Activated B cell treated with CpG ODN at 0.5 μM for 24 hours (primary cell): ENCODE results near the gene HGFAC. TPM values are rescaled to one million over a fixed set of nuclear protein-coding genes. Genes with fewer than 3 reads are reported as not detected.

ENCODE experiments used
- ATAC-seq: fragments of 200-7000 bp; cut with Tn5 transposase; one replicate; pipeline ENCODE4 v1.10.0; 2021; ENCODE audit warnings: low read depth, mild to moderate bottlenecking, moderate library complexity
- CTCF ChIA-PET: fragments of 350-600 bp; sonication (Branson Sonifier 250); formaldehyde crosslinking; loops from one replicate; lab custom pipeline; 2021; ENCODE audit warnings: antibody characterized with exemption; lab: Charles Lee
- POLR2A ChIA-PET: fragments of 350-600 bp; sonication (Branson Sonifier 250); formaldehyde crosslinking; loops from one replicate; lab custom pipeline; 2021; ENCODE audit warnings: antibody characterized with exemption; lab: Charles Lee
- DNase-seq: peaks from one replicate; pipeline ENCODE4 v3.0.0; 2022
- H3K27ac Mint-ChIP-seq: one replicate; pipeline ENCODE4 v1.8.0; 2020; ENCODE audit warnings: mixed read lengths
- H3K27me3 Mint-ChIP-seq: one replicate; pipeline ENCODE4 v1.8.0; 2021; ENCODE audit warnings: mixed read lengths
- H3K36me3 Mint-ChIP-seq: one replicate; pipeline ENCODE4 v1.8.0; 2021; ENCODE audit warnings: low read depth, mixed read lengths
- H3K4me1 Mint-ChIP-seq: one replicate; pipeline ENCODE4 v1.8.0; 2021; ENCODE audit warnings: mixed read lengths
- H3K4me3 Mint-ChIP-seq: one replicate; pipeline ENCODE4 v1.8.0; 2020; ENCODE audit warnings: mild to moderate bottlenecking, mixed read lengths
- H3K9me3 Mint-ChIP-seq: one replicate; pipeline ENCODE4 v1.8.0; 2020; ENCODE audit warnings: mixed read lengths
- intact Hi-C: fragments of 100-400 bp; cut with micrococcal nuclease; formaldehyde crosslinking; loops from one replicate; pipeline ENCODE4 v1.15.1; 2024
- total RNA-seq: library from RNA; stranded (reverse); gene quantifications from 2 replicates; pipeline ENCODE4 v1.2.3, GENCODE V29; 2022
- TF ChIP-seq, protein P1 (sequence below): fragments of 200-600 bp; IDR thresholded peaks from one replicate; pipeline ENCODE4 v1.8.0; 2022; ENCODE audit warnings: antibody characterized with exemption, mild to moderate bottlenecking

The HGFAC gene
- total RNA-seq, 1 donor from 2014 or later = not detected

DNA sequence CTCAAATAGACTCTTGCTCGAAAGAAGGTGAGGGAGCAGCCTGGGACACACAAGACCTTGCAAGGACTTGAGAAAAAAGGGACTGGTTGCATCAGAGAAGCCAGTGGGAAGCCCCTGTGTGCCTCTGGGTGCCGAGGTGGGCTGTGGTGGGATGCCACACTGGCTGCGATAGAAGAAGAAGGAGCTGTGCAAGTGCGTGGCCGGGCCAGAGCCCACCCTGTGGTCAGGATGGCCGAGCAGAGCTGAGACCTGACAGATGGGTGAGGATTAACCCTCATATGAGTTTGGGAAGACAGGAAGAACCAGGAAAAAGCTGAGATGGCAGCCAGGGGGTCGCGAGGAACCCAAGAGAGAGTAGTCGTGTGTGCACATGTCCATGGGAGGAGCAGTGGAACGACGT, 44.6 kb upstream of the HGFAC start:
- H3K36me3 Mint-ChIP-seq = no peaks in the 10 kb centered on the region
- intact Hi-C loops = no loop called here
- peaks cover 13% of the 10 kb centered on the region for H3K4me1 Mint-ChIP-seq
- H3K27ac Mint-ChIP-seq = no peak overlapping the region
- H3K9me3 Mint-ChIP-seq = no peaks in the 10 kb centered on the region
- H3K4me3 Mint-ChIP-seq = no peak overlapping the region
- no peak for ATAC-seq
- ChIA-PET CTCF (interaction anchor here (1.6 kb wide), 1 partner anchor 51 kb away, joined by 4 read pairs; no protein-coding TSS in a partner anchor), POLR2A (no interaction called here)
- no peak for DNase-seq
- TF ChIP-seq, protein P1, sequence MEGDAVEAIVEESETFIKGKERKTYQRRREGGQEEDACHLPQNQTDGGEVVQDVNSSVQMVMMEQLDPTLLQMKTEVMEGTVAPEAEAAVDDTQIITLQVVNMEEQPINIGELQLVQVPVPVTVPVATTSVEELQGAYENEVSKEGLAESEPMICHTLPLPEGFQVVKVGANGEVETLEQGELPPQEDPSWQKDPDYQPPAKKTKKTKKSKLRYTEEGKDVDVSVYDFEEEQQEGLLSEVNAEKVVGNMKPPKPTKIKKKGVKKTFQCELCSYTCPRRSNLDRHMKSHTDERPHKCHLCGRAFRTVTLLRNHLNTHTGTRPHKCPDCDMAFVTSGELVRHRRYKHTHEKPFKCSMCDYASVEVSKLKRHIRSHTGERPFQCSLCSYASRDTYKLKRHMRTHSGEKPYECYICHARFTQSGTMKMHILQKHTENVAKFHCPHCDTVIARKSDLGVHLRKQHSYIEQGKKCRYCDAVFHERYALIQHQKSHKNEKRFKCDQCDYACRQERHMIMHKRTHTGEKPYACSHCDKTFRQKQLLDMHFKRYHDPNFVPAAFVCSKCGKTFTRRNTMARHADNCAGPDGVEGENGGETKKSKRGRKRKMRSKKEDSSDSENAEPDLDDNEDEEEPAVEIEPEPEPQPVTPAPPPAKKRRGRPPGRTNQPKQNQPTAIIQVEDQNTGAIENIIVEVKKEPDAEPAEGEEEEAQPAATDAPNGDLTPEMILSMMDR = no peak
- no peaks in the 10 kb centered on the region for H3K27me3 Mint-ChIP-seq

DNA sequence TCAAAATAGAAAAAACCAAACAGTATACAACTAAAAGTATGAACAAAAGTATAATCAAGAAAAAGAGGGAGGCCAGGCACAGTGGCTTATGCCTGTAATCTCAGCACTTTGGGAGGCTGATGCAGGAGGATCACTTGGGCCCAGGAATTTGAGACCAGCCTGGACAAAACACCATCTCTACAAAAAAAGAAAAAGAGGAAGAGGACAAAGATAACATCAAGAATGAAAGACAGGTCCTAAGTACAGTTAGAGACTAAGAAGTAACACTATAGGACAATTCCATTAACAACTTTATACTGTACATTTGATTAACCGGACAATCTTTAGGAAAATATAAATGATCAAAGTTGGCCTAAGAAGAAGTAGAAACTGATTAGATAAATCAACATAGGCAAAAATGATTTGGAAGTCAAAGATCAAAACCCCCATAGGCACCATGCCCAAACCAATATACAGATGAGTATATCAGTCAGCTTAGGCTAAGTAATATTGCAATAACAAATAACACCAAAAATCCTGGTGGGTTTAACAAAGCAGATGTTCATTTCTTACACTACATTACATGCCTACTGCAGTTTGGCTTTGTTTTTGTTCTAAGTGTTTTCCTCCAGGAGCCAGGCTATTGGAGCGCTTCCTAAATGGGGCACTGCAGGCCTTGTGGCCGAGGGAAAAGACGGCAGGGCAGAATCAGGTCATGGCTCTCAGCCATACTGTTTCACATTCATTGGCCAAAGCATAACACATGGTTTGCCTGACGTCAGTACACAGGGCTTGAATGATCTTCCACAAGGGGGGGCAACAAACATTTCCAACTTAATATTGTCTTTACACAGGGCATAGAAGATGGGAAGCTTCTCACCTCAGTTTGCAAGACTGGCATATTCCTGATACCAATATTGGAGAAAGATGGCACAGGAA, 42.2 kb upstream of the HGFAC start:
- TF ChIP-seq, protein P1 = no peak
- ATAC-seq (no peak), DNase-seq (no peak)
- ChIA-PET POLR2A (no interaction called here), CTCF (no interaction called here)
- Mint-ChIP-seq H3K4me1 (peaks cover 13% of the 10 kb centered on the region), H3K9me3 (peaks cover 4% of the 10 kb centered on the region), H3K27me3 (no peaks in the 10 kb centered on the region), H3K27ac (no peak overlapping the region), H3K4me3 (no peak overlapping the region), H3K36me3 (no peaks in the 10 kb centered on the region)
- intact Hi-C loops = loop anchor here (1.0 kb wide), 1 partner anchor 10 kb away; no protein-coding TSS in a partner anchor

DNA sequence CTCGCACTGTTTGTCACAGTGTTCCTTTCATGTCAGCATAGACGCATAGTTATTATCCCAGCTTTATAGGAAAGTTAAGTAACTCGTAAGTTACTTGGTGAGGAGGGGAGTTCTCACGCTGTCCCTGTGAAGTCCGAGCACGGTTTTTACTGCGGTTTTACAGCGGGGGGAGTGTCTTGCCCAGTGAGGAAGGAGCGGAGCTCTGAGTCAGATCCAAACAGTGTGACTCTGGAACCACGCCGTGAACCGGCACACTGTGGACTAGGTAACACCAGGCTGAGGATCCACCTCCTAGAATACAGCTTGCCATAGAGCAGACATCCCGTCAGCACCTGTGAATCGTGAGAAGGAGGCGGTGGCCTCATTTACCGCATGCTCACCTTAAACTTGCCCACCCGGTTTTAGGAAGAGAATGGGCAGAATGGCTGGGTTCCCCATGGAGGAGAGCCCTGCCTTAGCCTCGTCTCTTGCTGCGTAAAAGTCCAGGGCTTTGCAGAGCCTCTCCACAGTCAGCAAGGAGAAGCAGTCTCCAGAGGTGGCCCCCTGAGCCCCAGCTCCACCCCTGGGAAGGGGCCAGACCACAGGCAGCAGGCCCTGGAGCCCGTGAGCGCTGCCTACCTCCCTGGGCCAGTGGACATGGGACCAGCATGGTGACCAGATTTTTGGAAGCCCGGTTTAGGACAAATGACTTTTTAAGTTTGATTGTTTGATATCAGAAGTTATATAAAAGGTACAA, 40.2 kb upstream of the HGFAC start:
- ChIA-PET POLR2A (no interaction called here), CTCF (no interaction called here)
- H3K9me3 Mint-ChIP-seq = peaks cover 4% of the 10 kb centered on the region
- ATAC-seq (no peak), DNase-seq (no peak)
- H3K4me3 Mint-ChIP-seq = no peak overlapping the region
- peaks cover 13% of the 10 kb centered on the region for H3K4me1 Mint-ChIP-seq
- H3K27me3 Mint-ChIP-seq = no peaks in the 10 kb centered on the region
- TF ChIP-seq, protein P1 = no peak
- intact Hi-C loops = no loop called here
- no peaks in the 10 kb centered on the region for H3K36me3 Mint-ChIP-seq
- no peak overlapping the region for H3K27ac Mint-ChIP-seq

DNA sequence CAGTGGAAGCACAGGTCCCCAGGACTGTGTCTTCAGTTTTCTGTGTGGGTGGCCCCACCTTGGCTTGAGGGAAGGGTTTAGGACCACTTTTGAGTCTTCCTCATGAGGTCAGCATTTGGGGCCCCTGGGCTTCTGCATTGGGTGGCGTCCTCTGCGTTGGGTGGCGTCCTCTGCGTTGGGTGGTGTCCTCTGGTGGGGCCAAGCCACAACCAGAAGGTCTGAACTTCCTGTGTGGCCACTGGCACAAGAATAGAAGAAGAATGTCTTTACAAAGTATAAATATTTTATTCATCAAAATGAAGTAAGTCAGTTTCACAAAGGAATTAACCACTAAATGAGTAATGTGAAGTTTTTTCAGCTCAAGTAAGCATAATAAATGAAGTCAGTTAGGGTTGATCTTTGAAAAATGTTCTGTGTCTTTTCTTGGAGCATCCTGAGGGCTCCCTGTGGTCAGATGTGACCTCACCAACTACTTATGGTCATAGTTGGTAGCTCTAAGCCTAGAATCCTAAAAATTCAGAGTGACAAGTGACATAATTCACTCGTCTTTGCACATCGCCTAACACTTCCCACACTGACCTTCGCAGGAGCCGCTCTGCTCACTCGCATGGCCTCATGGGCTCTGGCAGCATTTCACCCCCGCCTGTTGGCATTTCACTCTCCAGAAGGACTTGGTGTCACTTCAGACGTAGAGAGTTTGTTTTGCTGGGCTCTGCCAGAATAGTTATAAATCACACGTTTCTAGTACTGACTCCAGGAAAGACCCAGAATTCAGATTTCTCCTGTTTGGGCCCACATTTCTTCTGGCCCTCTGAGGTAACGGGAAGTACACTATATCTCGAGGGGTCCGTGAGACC, 39.0 kb upstream of the HGFAC start:
- peaks cover 13% of the 10 kb centered on the region for H3K4me1 Mint-ChIP-seq
- DNase-seq = no peak
- POLR2A ChIA-PET = interaction anchor here (1.0 kb wide), 1 partner anchor 14 kb away, joined by 3 read pairs; no protein-coding TSS in a partner anchor
- CTCF ChIA-PET = no interaction called here
- no peak overlapping the region for H3K27ac Mint-ChIP-seq
- TF ChIP-seq, protein P1 = no peak
- H3K4me3 Mint-ChIP-seq = no peak overlapping the region
- H3K36me3 Mint-ChIP-seq = no peaks in the 10 kb centered on the region
- no peaks in the 10 kb centered on the region for H3K27me3 Mint-ChIP-seq
- H3K9me3 Mint-ChIP-seq = peaks cover 4% of the 10 kb centered on the region
- intact Hi-C loops = no loop called here
- no peak for ATAC-seq
